Measurements from ENCODE around the gene MAGEA9.

GRCh38 chrX:149757206-149758067 lies 24.3 kb upstream of the MAGEA9 start:
- TF ChIP-seq YY1 (IDR thresholded peaks at IDR 0.05; ENCODE audit: insufficient read depth, insufficient read length) (no peak), ZNF274 (IDR thresholded peaks at IDR 0.05; ENCODE audit: low read depth, low read length) (no peak)

Data from NT2/D1 (cell line).